ENCODE measurements around the gene SLC25A23.
"Not testable (repeated sequence)": the region's sequence is repeated elsewhere in the genome, so short reads cannot be mapped to it uniquely, and the experiment has no call there.

SLC25A23 gene

GRCh38 chr19:6424195-6424938 lies 35.2 kb downstream of the SLC25A23 start, which contains the start of gene KHSRP:
Gene KHSRP, minus strand, starts transcription at chr19:6424811. Its CDS starts 110 bp downstream, at chr19:6424701.
- DNase-seq, result no peak

DNA sequence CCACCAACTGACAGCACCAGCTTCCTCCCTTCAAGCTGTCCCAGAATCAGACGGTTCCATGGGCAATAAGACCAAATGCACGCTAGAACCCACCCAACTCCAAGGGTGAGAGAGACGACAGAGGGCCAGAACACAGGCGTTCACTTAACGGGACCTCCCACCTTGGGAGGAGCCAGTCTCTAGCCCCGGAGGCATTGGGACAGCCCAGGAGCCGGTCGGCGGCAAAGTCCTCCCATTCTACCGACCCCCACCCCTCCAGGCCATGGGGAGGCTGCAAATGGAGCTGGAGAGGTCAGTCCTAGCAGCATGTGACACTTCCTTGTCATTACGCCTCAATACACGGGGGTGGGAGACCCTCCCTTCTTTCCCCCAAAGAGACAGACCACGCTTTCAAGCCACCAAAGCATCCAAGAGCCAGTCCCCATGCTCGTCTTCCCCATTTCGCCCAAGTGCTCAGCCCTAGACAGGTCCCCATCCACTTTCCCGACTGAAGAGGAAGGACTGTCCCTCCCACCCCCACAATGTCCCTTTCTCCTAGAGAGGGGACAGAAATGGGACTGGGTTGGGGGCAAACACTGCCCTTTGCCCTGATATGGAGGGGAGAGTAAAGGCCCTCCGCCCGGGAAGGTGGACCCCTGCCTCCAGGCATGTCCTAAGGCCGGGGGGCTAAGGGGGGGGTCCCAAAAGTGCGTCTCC lies 35.9 kb downstream of the SLC25A23 start:
- DNase-seq, result no peak

GRCh38 chr19:6421075-6422014 lies 38.2 kb downstream of the SLC25A23 start:
- no peak for DNase-seq

DNA sequence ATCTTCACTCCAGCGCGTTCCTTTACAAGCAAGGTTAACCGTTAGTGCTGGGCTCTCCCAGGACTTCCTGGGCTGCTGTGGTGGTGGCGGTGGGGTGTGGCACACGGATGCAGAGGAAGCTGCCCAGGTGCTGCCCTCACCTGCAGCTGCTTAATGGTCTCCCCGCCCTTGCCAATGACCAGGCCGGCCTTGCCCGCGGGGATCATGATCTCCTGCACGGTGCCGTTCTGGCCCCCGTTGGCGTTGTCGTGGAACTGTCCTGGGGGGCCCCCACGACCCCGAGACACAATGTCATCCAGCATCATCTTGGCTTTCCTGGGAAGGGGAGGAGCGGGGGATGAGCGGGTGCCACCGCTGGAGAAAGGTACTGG lies 41.0 kb downstream of the SLC25A23 start:
- no peak for DNase-seq

GRCh38 chr19:6417713-6418561 lies 41.7 kb downstream of the SLC25A23 start:
- DNase-seq, result no peak

- DNase-seq, result no peak
Observed at GRCh38 chr19:6416658-6417405, 42.8 kb downstream of the SLC25A23 start.

- DNase-seq, result no peak
Observed at GRCh38 chr19:6415591-6416190, 43.9 kb downstream of the SLC25A23 start.

GRCh38 chr19:6414793-6415590 lies 44.6 kb downstream of the SLC25A23 start:
- no peak for DNase-seq

DNA sequence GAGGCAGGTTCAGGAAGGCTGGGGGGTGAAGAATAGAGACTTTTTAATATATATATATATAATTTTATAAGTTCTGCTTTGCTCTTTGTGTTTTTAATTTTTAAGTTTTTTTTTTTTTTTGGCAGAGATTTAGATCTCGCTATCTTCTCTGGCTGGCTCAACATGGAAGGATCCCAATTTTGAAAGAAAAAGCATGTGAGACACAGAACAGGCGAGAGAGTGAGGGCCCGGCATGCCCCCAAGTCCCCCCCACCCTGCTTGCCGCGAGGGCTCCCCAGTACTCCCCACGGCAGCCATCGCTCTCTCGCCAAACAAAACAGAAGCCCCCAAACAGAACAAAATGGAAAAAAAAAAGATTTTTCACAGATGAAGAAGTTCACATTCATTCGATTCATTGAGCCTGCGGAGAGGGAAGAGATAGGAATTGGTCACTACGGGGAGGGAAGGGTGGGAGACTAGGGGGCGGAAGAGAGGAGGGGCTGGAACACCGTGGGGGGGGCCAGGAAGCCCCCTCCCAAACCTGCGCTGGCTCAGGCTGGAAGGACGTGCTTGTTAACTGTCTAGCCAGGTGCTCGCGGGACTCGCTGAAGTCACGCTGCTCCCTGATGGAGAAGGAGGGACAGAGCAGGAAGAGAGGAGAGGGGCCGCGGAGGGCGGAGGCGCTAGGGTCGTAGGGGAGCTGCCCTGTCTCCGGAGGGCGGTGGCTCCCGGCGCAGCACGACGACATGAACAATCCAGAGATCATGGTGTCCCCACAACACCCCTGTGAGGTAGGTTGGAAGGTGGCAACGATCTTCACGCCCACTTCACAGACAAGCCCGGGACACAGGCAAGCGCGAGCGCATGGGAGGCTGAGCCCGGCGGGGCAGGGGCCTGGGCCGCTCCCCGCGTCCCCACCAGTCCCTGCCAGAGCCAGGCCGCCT lies 45.6 kb downstream of the SLC25A23 start:
- DNase-seq, result no peak

GRCh38 chr19:6413291-6413690 lies 46.3 kb downstream of the SLC25A23 start:
- DNase-seq, result no peak

DNA sequence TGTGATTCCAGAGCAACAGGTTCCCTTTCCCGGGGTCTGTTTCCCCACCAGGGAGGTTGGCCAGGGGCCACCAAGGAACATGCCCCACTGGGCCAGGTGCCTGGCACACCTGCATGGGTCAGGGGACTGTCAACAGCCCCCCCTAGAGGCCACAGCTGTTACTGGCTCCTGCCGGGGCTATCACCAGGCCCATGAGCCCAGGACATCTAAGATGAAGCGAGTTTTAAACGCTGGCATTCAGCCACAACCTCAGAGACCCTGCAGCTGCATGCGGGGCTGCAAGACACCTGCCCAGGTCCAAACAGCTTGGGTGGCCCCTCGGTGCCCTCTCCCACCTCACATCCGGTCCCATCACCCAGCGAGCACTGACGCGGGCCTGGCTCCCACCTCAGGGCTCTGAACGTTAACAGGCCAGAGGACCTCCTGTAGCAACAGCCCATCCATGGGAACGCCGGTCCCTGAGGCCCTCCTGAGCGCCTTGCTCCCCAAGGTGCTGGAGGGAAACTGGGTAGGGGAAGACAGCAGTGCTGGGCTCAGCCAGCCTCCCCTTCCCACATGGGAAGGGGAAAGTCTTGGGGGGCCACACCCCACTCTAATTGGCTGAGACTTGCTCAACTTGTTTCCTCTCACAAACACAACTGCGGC lies 47.0 kb downstream of the SLC25A23 start:
- DNase-seq, result peak; percentile 36

GRCh38 chr19:6412061-6412446 lies 47.5 kb downstream of the SLC25A23 start:
- no peak for DNase-seq

- no peak for DNase-seq
Observed at GRCh38 chr19:6409346-6409745, 50.2 kb downstream of the SLC25A23 start.

DNA sequence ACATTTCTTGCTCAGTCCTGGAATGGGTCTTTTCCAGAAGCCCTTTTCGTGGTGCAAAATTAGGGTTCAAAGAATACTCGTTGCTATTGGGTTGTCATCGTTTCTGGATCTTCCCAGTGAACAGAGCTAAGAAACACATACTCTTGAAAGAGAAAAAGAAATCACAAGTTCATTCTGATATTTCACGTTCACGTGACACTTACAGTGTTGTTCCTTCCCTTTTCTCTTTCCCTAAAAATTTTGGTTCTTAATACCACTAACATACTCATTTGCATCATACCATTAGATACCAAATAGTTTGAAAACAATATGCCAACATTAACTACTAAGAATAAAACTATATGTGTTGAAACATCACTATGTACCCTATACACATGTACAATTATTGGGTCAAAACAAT lies 53.2 kb downstream of the SLC25A23 start:
- no peak for DNase-seq

GRCh38 chr19:6402837-6403608 lies 56.6 kb downstream of the SLC25A23 start:
- DNase-seq, result no peak

DNA sequence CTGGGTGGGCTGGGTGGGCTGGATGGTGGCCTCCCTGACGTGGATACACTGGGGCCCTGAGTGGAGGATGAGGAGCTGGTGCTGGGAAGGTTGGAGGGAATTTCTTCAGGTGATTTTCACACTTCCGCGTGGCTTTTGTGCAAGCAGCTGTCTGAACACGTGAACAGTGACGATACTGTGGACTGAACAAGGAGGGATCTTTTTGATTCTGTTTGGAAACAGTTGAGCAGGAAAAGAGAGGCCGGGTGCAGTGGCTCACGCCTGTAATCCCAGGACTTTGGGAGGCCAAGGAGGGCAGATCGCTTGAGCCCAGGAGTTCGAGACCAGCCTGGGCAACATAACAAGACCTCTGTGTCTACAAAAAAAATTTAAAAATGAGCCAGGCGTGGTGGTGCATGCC lies 57.5 kb downstream of the SLC25A23 start:
- DNase-seq, result no peak

DNA sequence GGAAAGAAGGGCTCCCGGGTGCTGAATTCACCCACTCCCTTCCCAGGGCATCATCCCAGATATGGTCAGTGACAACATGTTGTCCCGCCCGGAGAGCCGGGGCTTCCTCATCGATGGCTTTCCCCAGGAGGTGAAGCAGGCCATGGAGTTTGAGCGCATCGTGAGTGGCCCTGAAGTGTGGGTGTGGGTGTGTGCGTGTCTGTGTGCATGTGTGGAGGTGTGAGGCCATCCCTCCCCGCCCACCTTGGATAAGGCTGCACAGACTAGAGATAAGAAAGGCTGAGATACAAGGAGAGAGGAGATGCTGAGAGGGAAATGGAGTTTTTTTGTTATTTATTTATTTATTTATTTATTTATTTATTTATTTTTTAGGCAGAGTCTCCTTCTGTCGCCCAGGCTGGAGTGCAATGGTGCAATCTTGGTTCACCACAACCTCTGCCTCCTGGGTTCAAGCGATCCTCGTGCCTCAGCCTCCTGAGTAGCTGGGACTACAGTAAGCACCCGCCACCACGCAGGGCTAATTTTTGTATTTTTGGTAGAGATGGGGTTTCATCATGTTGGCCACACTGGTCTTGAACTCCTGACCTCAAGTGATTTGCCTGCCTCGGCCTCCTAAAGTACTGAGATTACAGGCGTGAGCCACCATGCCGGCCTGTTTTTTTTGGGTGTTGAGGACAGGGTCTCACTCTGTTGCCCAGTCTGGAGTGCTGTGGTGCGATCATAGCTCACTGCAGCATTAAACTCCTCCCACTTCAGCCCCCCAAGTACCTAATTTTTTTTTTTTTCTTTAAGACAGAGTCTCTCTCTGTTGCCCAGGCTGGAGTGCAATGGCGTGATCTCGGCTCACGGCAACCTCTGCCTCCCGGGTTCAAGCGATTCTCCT lies 59.3 kb downstream of the SLC25A23 start:
- DNase-seq, result not testable (repeated sequence)
